ENCODE data around the gene FBXL16. TPM values are rescaled to one million over a fixed set of nuclear protein-coding genes. Genes with fewer than 3 reads are reported as not detected.

The FBXL16 gene
- total and polyA plus RNA-seq, 5 experiments from 2014 or later = 3.0 to 29.3 (median 22.0) TPM

GRCh38 chr16:669666-670065, 35.9 kb downstream of the FBXL16 start:
- Mint-ChIP-seq H3K9me3 (no peaks in the 10 kb centered on the region), H3K4me1 (peaks cover 1 to 19% (median 10%) of the 10 kb centered on the region in 4 donors), H3K27ac (peak overlapping the region in 4 of 10 donors; percentile 43 to 75 (median 60)), H3K27me3 (no peaks in the 10 kb centered on the region), H3K4me3 (peak overlapping the region in 9 of 10 donors; percentile 11 to 85 (median 39)), H3K36me3 (peaks cover 0 to 18% (median 0%) of the 10 kb centered on the region in 3 donors)
- ATAC-seq = no peak
- DNase-seq = no peak
- POLR2A ChIA-PET = interaction anchor here (1.0 to 7.9 kb wide), 3 partner anchors 11 to 33 kb away, joined by 3 to 95 read pairs (median 16); partner anchors contain the start of genes JMJD8, METTL26 and STUB1

GRCh38 chr16:668519-669171, 37.0 kb downstream of the FBXL16 start:
- no peaks in the 10 kb centered on the region for H3K9me3 Mint-ChIP-seq
- H3K4me3 Mint-ChIP-seq = peak overlapping the region; percentile 56 to 85 (median 76)
- H3K27ac Mint-ChIP-seq = peak overlapping the region in 6 of 10 donors; percentile 68 to 80 (median 70)
- POLR2A ChIA-PET = interaction anchor here (1.1 to 7.9 kb wide), 8 partner anchors 12 to 71 kb away, joined by 3 to 95 read pairs (median 8); partner anchors contain the start of genes JMJD8, METTL26, STUB1 and WDR24
- peaks cover 0 to 19% (median 10%) of the 10 kb centered on the region in 4 donors for H3K4me1 Mint-ChIP-seq
- no peaks in the 10 kb centered on the region for H3K27me3 Mint-ChIP-seq
- H3K36me3 Mint-ChIP-seq = peaks cover 0 to 18% (median 0%) of the 10 kb centered on the region in 3 donors
- DNase-seq = no peak
- ATAC-seq = peak; percentile 11 to 14

GRCh38 chr16:667780-668518, 37.7 kb downstream of the FBXL16 start, which contains the start of gene RHOT2:
TSS of gene RHOT2 (plus strand) at chr16:668132. CDS start at chr16:668200, 68 bp downstream.
- Mint-ChIP-seq H3K4me3 (peak within 1 kb of the TSS; percentile 65 to 87 (median 80)), H3K27me3 (no peaks in the 10 kb centered on the region), H3K27ac (peak within 1 kb of the TSS in 9 of 10 donors; percentile 79 to 96 (median 87)), H3K36me3 (peaks cover 0 to 13% (median 0%) of the 10 kb centered on the region in 3 donors), H3K9me3 (no peaks in the 10 kb centered on the region), H3K4me1 (peaks cover 0 to 17% (median 11%) of the 10 kb centered on the region in 4 donors)
- ATAC-seq (peak; percentile 88 to 94), DNase-seq (peak; percentile 79 to 92 (median 86))
- POLR2A ChIA-PET = interaction anchor here (0.6 to 7.9 kb wide), 11 partner anchors 11 to 71 kb away, joined by 3 to 95 read pairs (median 4); partner anchors contain the start of genes JMJD8, METTL26, STUB1 and WDR24

GRCh38 chr16:667113-667779, 38.4 kb downstream of the FBXL16 start:
- DNase-seq = no peak
- peak overlapping the region in 9 of 10 donors; percentile 79 to 96 (median 87) for H3K27ac Mint-ChIP-seq
- no peaks in the 10 kb centered on the region for H3K9me3 Mint-ChIP-seq

GRCh38 chr16:666572-666971, 39.0 kb downstream of the FBXL16 start:
- no peak for ATAC-seq

More at GRCh38 chr16:667113-667779, 38.4 kb downstream of the FBXL16 start:
- H3K27me3 Mint-ChIP-seq = no peaks in the 10 kb centered on the region
- peaks cover 0 to 16% (median 11%) of the 10 kb centered on the region in 4 donors for H3K4me1 Mint-ChIP-seq
- H3K36me3 Mint-ChIP-seq = peaks cover 0 to 9% (median 0%) of the 10 kb centered on the region in 3 donors
- ATAC-seq = no peak
- POLR2A ChIA-PET = interaction anchor here (0.6 to 7.9 kb wide), 11 partner anchors 10 to 53 kb away, joined by 3 to 95 read pairs (median 4); partner anchors contain the start of genes JMJD8, METTL26, STUB1 and WDR24
- H3K4me3 Mint-ChIP-seq = peak overlapping the region; percentile 65 to 87 (median 80)

GRCh38 chr16:662597-662996, 43.0 kb downstream of the FBXL16 start:
- Mint-ChIP-seq H3K4me1 (peaks cover 2 to 12% (median 10%) of the 10 kb centered on the region in 4 donors), H3K9me3 (no peaks in the 10 kb centered on the region), H3K27me3 (no peaks in the 10 kb centered on the region), H3K27ac (no peak overlapping the region), H3K36me3 (no peaks in the 10 kb centered on the region), H3K4me3 (no peak overlapping the region)
- no peak for DNase-seq
- POLR2A ChIA-PET = interaction anchor here (1.3 to 1.8 kb wide), 2 partner anchors 13 to 33 kb away, joined by 3 to 6 read pairs; partner anchors contain the start of gene WDR90
- no peak for ATAC-seq

More at GRCh38 chr16:666572-666971, 39.0 kb downstream of the FBXL16 start:
- POLR2A ChIA-PET = interaction anchor here (0.8 to 7.9 kb wide), 4 partner anchors 14 to 29 kb away, joined by 4 to 95 read pairs (median 9); partner anchors contain the start of genes JMJD8, STUB1, WDR24 and WDR90
- Mint-ChIP-seq H3K4me1 (peaks cover 0 to 16% (median 11%) of the 10 kb centered on the region in 4 donors), H3K27ac (peak overlapping the region in 1 of 10 donors; percentile 58), H3K4me3 (no peak overlapping the region), H3K9me3 (no peaks in the 10 kb centered on the region), H3K36me3 (peaks cover 0 to 5% (median 0%) of the 10 kb centered on the region in 3 donors), H3K27me3 (no peaks in the 10 kb centered on the region)
- DNase-seq = no peak

GRCh38 chr16:662095-662494, 43.5 kb downstream of the FBXL16 start:
- ATAC-seq = no peak
- POLR2A ChIA-PET = interaction anchor here (1.3 to 1.8 kb wide), 3 partner anchors 13 to 33 kb away, joined by 3 to 6 read pairs (median 3); partner anchors contain the start of genes METTL26 and WDR90
- Mint-ChIP-seq H3K4me3 (no peak overlapping the region), H3K4me1 (peaks cover 2 to 8% (median 7%) of the 10 kb centered on the region in 4 donors), H3K27ac (no peak overlapping the region), H3K9me3 (no peaks in the 10 kb centered on the region), H3K27me3 (no peaks in the 10 kb centered on the region), H3K36me3 (no peaks in the 10 kb centered on the region)
- no peak for DNase-seq

- Mint-ChIP-seq H3K4me1 (peaks cover 2 to 7% (median 6%) of the 10 kb centered on the region in 4 donors), H3K27ac (peak overlapping the region in 1 of 10 donors; percentile 69), H3K36me3 (no peaks in the 10 kb centered on the region), H3K9me3 (no peaks in the 10 kb centered on the region), H3K27me3 (no peaks in the 10 kb centered on the region), H3K4me3 (peak overlapping the region in 2 of 10 donors; percentile 30 to 31)
- POLR2A ChIA-PET = interaction anchor here (1.3 to 1.8 kb wide), 2 partner anchors 25 to 34 kb away, joined by 3 to 6 read pairs; partner anchors contain the start of gene METTL26
- ATAC-seq (no peak), DNase-seq (no peak)
Measured at GRCh38 chr16:661184-661821, 44.3 kb downstream of the FBXL16 start.

GRCh38 chr16:660459-661183, 45.0 kb downstream of the FBXL16 start:
- no peaks in the 10 kb centered on the region for H3K27me3 Mint-ChIP-seq
- peaks cover 2 to 7% (median 6%) of the 10 kb centered on the region in 4 donors for H3K4me1 Mint-ChIP-seq
- no peak overlapping the region for H3K27ac Mint-ChIP-seq
- DNase-seq (peak; percentile 32 to 81 (median 60)), ATAC-seq (peak; percentile 81 to 82)
- no peaks in the 10 kb centered on the region for H3K36me3 Mint-ChIP-seq
- H3K4me3 Mint-ChIP-seq = peak overlapping the region in 1 of 10 donors; percentile 31
- POLR2A ChIA-PET = interaction anchor here (1.3 to 1.9 kb wide), 2 partner anchors 11 to 24 kb away, joined by 3 to 9 read pairs; partner anchors contain the start of genes METTL26 and WDR90
- H3K9me3 Mint-ChIP-seq = no peaks in the 10 kb centered on the region

GRCh38 chr16:660132-660458, 45.5 kb downstream of the FBXL16 start:
- H3K27ac Mint-ChIP-seq = no peak overlapping the region
- H3K9me3 Mint-ChIP-seq = no peaks in the 10 kb centered on the region
- peaks cover 2 to 7% (median 6%) of the 10 kb centered on the region in 4 donors for H3K4me1 Mint-ChIP-seq
- POLR2A ChIA-PET = interaction anchor here (1.9 kb wide), 1 partner anchor 10 kb away, joined by 9 read pairs; the partner anchor contains the start of gene WDR90
- DNase-seq (no peak), ATAC-seq (no peak)
- no peaks in the 10 kb centered on the region for H3K36me3 Mint-ChIP-seq
- no peak overlapping the region for H3K4me3 Mint-ChIP-seq
- no peaks in the 10 kb centered on the region for H3K27me3 Mint-ChIP-seq

GRCh38 chr16:659618-660017, 46.0 kb downstream of the FBXL16 start:
- H3K9me3 Mint-ChIP-seq = no peaks in the 10 kb centered on the region
- no peak overlapping the region for H3K4me3 Mint-ChIP-seq
- no peaks in the 10 kb centered on the region for H3K27me3 Mint-ChIP-seq
- no peaks in the 10 kb centered on the region for H3K36me3 Mint-ChIP-seq
- H3K4me1 Mint-ChIP-seq = peaks cover 2 to 7% (median 6%) of the 10 kb centered on the region in 4 donors
- no peak for DNase-seq
- no peak for ATAC-seq
- POLR2A ChIA-PET = interaction anchor here (1.9 kb wide), 1 partner anchor 10 kb away, joined by 9 read pairs; the partner anchor contains the start of gene WDR90
- H3K27ac Mint-ChIP-seq = no peak overlapping the region
